Thyroid gland (tissue), 4 donors: ENCODE results near the gene RASGRP1. TPM values are rescaled to one million over a fixed set of nuclear protein-coding genes. Genes with fewer than 3 reads are reported as not detected.

ENCODE experiments used
- DNase-seq, 2 donors: peaks; one replicate each; pipeline ENCODE4 v3.0.0-alpha.2; 2019
- H3K27ac ChIP-seq, 3 donors: fragments of 200-600 bp; sonication (generic); 1 replicate in 2 of 3; 2 replicates in 1 of 3; pipeline ENCODE4 v1.5.1; 2016 to 2019; ENCODE audit warnings: mild to moderate bottlenecking in 1 of 3, moderate library complexity in 1 of 3
- H3K27me3 ChIP-seq: fragments of 200-600 bp; sonication (generic); one replicate; pipeline ENCODE4 v1.5.1; 2019
- H3K36me3 ChIP-seq, 2 donors: fragments of 200-600 bp; sonication (generic); one replicate each; pipeline ENCODE4 v1.5.1; 2016 to 2019
- H3K4me1 ChIP-seq, 2 donors: fragments of 200-600 bp; sonication (generic); one replicate each; pipeline ENCODE4 v1.5.1; 2017 to 2019
- H3K4me3 ChIP-seq, 3 donors: fragments of 200-600 bp; sonication (generic); replicated peaks in 1 of 3; 1 replicate in 2 of 3; 2 replicates in 1 of 3; pipeline ENCODE4 v1.5.1; 2016; ENCODE audit warnings: mild to moderate bottlenecking in 1 of 3
- H3K9me3 ChIP-seq: fragments of 200-600 bp; sonication (generic); one replicate; pipeline ENCODE4 v1.5.1; 2017
- CTCF ChIP-seq, 6 experiments: fragments of 200-600 bp in 3 of 6; fragments of 450-650 bp in 3 of 6; sonication (generic) in 3 of 6; IDR thresholded peaks; one replicate each; pipeline ENCODE4 v1.5.1; 2016 to 2019; ENCODE audit warnings: antibody characterized with exemption in 6 of 6, mild to moderate bottlenecking in 2 of 6, inconsistent platforms in 1 of 6, moderate library complexity in 1 of 6
- POLR2A ChIP-seq, 2 donors: fragments of 450-650 bp; IDR thresholded peaks; one replicate each; pipeline ENCODE4 v1.6.1; 2017; ENCODE audit warnings: antibody characterized with exemption in 2 of 2, mild to moderate bottlenecking in 2 of 2, moderate library complexity in 1 of 2
- WGBS, 2 donors: methylation state at CpG; one replicate each; pipeline ENCODE4 v1.1.5; 2017; 5-methylcytosine and 5-hydroxymethylcytosine counted together
- intact Hi-C: fragments of 100-400 bp; cut with DNase I; formaldehyde crosslinking; loops from one replicate; pipeline ENCODE4 v1.15.1; 2023
- total RNA-seq, 4 donors: library from RNA; depleted of rRNA; stranded (reverse); fragments of >200 nt; gene quantifications; one replicate each; pipeline ENCODE4 v1.2.3, GENCODE V29; 2016

The RASGRP1 gene
- total RNA-seq, 4 donors from 2014 or later = 0.24 to 1.9 (median 0.89) TPM

GRCh38 chr15:38533416-38533915, 31.1 kb downstream of the RASGRP1 start:
- DNase-seq = no peak
- no peaks in the 10 kb centered on the region for H3K36me3 ChIP-seq
- TF ChIP-seq CTCF (IDR thresholded peaks at IDR 0.05) (no peak), POLR2A (IDR thresholded peaks at IDR 0.05) (no peak)
- H3K4me3 ChIP-seq = no peak overlapping the region
- WGBS, 2 donors = 81 to 85% methylated on average over 6 of the region's 6 CpGs
- H3K9me3 ChIP-seq = no peaks in the 10 kb centered on the region
- no peak overlapping the region for H3K27ac ChIP-seq
- intact Hi-C loops = no loop called here
- H3K4me1 ChIP-seq = peaks cover 12 to 15% of the 10 kb centered on the region in 2 donors
- H3K27me3 ChIP-seq = no peaks in the 10 kb centered on the region

GRCh38 chr15:38532728-38533127, 31.9 kb downstream of the RASGRP1 start:
- no peak for TF ChIP-seq CTCF (IDR thresholded peaks at IDR 0.05)
- TF ChIP-seq POLR2A (IDR thresholded peaks at IDR 0.05) = no peak
- intact Hi-C loops = no loop called here
- WGBS, 2 donors = 70 to 72% methylated on average over 3 of the region's 3 CpGs
- peaks cover 12 to 15% of the 10 kb centered on the region in 2 donors for H3K4me1 ChIP-seq
- no peaks in the 10 kb centered on the region for H3K27me3 ChIP-seq
- no peaks in the 10 kb centered on the region for H3K36me3 ChIP-seq
- H3K27ac ChIP-seq = no peak overlapping the region
- DNase-seq = no peak
- no peak overlapping the region for H3K4me3 ChIP-seq
- no peaks in the 10 kb centered on the region for H3K9me3 ChIP-seq

GRCh38 chr15:38531509-38531908, 33.1 kb downstream of the RASGRP1 start:
- TF ChIP-seq CTCF (IDR thresholded peaks at IDR 0.05) = no peak
- TF ChIP-seq POLR2A (IDR thresholded peaks at IDR 0.05) = no peak
- intact Hi-C loops = no loop called here
- H3K36me3 ChIP-seq = no peaks in the 10 kb centered on the region
- WGBS, 2 donors = 81 to 85% methylated on average over 4 of the region's 4 CpGs
- no peak for DNase-seq
- no peak overlapping the region for H3K4me3 ChIP-seq
- H3K4me1 ChIP-seq = peaks cover 11 to 15% of the 10 kb centered on the region in 2 donors
- no peak overlapping the region for H3K27ac ChIP-seq
- no peaks in the 10 kb centered on the region for H3K9me3 ChIP-seq
- no peaks in the 10 kb centered on the region for H3K27me3 ChIP-seq

- WGBS, 2 donors = 85 to 92% methylated on average over 1 of the region's 1 CpG
- no peaks in the 10 kb centered on the region for H3K36me3 ChIP-seq
- H3K27me3 ChIP-seq = no peaks in the 10 kb centered on the region
- TF ChIP-seq POLR2A (IDR thresholded peaks at IDR 0.05) (no peak), CTCF (IDR thresholded peaks at IDR 0.05) (no peak)
- no peak overlapping the region for H3K4me3 ChIP-seq
- intact Hi-C loops = no loop called here
- no peaks in the 10 kb centered on the region for H3K9me3 ChIP-seq
- H3K4me1 ChIP-seq = peaks cover 0 to 2% of the 10 kb centered on the region in 2 donors
- no peak overlapping the region for H3K27ac ChIP-seq
- no peak for DNase-seq
Observed at GRCh38 chr15:38530113-38530512, 34.5 kb downstream of the RASGRP1 start.

- TF ChIP-seq POLR2A (IDR thresholded peaks at IDR 0.05) (no peak), CTCF (IDR thresholded peaks at IDR 0.05) (no peak)
- H3K4me1 ChIP-seq = no peaks in the 10 kb centered on the region
- no peak overlapping the region for H3K27ac ChIP-seq
- H3K27me3 ChIP-seq = no peaks in the 10 kb centered on the region
- no peak overlapping the region for H3K4me3 ChIP-seq
- intact Hi-C loops = no loop called here
- H3K36me3 ChIP-seq = no peaks in the 10 kb centered on the region
- 87 to 95% methylated on average over 1 of the region's 1 CpG for WGBS, 2 donors
- no peak for DNase-seq
- no peaks in the 10 kb centered on the region for H3K9me3 ChIP-seq
Observed at GRCh38 chr15:38528294-38528693, 36.3 kb downstream of the RASGRP1 start.
